ENCODE measurements around the gene EDDM13. TPM values are rescaled to one million over a fixed set of nuclear protein-coding genes. Genes with fewer than 3 reads are reported as not detected.
"Not testable (repeated sequence)": the region's sequence is repeated elsewhere in the genome, so short reads cannot be mapped to it uniquely, and the experiment has no call there.

The EDDM13 gene
- total and polyA plus RNA-seq, 2 of the 13 experiments (the other 11 are each of a cell fraction or from before 2014, with no cell fraction given): not detected

- H3K79me2 ChIP-seq (ENCODE audit: insufficient read depth, low read length); H3K27me3 ChIP-seq (ENCODE audit: control insufficient read depth in 1 of 2, insufficient read depth in 2 of 2, low read length in 2 of 2); H3K4me2 ChIP-seq (ENCODE audit: low read depth, low read length); H3K4me1 ChIP-seq (ENCODE audit: insufficient read depth, low read length); H3K36me3 ChIP-seq (replicated peaks in 1 of 2; ENCODE audit: control insufficient read depth in 1 of 2, insufficient read depth in 2 of 2, low read length in 2 of 2); in situ Hi-C loops (cut with HindIII; ENCODE audit: extremely low pct_ligation_motif_present, low pct_unique_long_range_greater_than_20kb); FAIRE-seq; DNase-seq (ENCODE audit: low spot score); CTCF ChIA-PET (ENCODE audit: low intra/inter-chr PET ratio, low total read pairs); BruUV-seq (replicated peaks); H2AFZ ChIP-seq (ENCODE audit: low read length); H3K4me3 ChIP-seq (replicated peaks in 1 of 3; ENCODE audit: insufficient read depth in 1 of 3, low read depth in 2 of 3, low read length in 3 of 3); H3K27ac ChIP-seq (ENCODE audit: extremely low read length, insufficient read depth, low read length); POLR2A ChIA-PET; ATAC-seq; intact Hi-C loops (cut with micrococcal nuclease; ENCODE audit: unreplicated experiment); H4K20me1 ChIP-seq (ENCODE audit: insufficient read depth, low read length); H3K9ac ChIP-seq (ENCODE audit: insufficient read depth, low read depth, low read length): not testable (repeated sequence)
- H3K9me3 ChIP-seq (ENCODE audit: low read length): peaks cover 13% of the 10 kb centered on the region; the same call in 1 of the 2 replicates
These were observed 62.8 kb downstream of the EDDM13 start for GRCh38 chr19:56335371-56335770.

DNA sequence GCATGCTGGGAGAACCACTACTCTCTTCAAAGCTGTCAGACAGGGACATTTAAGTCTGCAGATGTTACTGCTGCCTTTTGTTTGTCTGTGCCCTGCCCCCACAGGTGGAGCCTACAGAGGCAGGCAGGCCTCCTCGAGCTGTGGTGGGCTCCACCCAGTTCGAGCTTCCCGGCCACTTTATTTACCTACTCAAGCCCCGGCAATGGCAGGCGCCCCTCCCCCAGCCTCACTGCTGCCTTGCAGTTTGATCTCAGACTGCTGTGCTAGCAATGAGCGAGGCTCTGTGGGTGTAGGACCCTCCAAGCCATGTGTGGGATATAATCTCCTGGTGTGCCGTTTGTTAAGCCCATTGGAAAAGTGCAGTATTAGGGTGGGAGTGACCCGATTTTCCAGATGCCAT is 64.5 kb downstream of the EDDM13 start:
- peaks cover 26% of the 10 kb centered on the region for H3K9me3 ChIP-seq (ENCODE audit: low read length)
- DNase-seq (ENCODE audit: low spot score); H3K36me3 ChIP-seq (replicated peaks in 1 of 2; ENCODE audit: control insufficient read depth in 1 of 2, insufficient read depth in 2 of 2, low read length in 2 of 2); BruUV-seq (replicated peaks); H3K4me3 ChIP-seq (replicated peaks in 1 of 3; ENCODE audit: insufficient read depth in 1 of 3, low read depth in 2 of 3, low read length in 3 of 3); H3K79me2 ChIP-seq (ENCODE audit: insufficient read depth, low read length); H3K9ac ChIP-seq (ENCODE audit: insufficient read depth, low read depth, low read length); ATAC-seq; H3K27me3 ChIP-seq (ENCODE audit: control insufficient read depth in 1 of 2, insufficient read depth in 2 of 2, low read length in 2 of 2); FAIRE-seq; POLR2A ChIA-PET; CTCF ChIA-PET (ENCODE audit: low intra/inter-chr PET ratio, low total read pairs); H2AFZ ChIP-seq (ENCODE audit: low read length); H3K27ac ChIP-seq (ENCODE audit: extremely low read length, insufficient read depth, low read length); H3K4me2 ChIP-seq (ENCODE audit: low read depth, low read length); H3K4me1 ChIP-seq (ENCODE audit: insufficient read depth, low read length); H4K20me1 ChIP-seq (ENCODE audit: insufficient read depth, low read length); intact Hi-C loops (cut with micrococcal nuclease; ENCODE audit: unreplicated experiment); in situ Hi-C loops (cut with HindIII; ENCODE audit: extremely low pct_ligation_motif_present, low pct_unique_long_range_greater_than_20kb): not testable (repeated sequence)
- TF ChIP-seq ARID5B (CRISPR knock-in tag; IDR thresholded peaks at IDR 0.05): 0 out of 2 replicates have a peak, but pooled peaks have one; percentile 13
- peak; percentile 34; the same call in 1 of the 2 replicates for TF ChIP-seq ZMYM4 (CRISPR knock-in tag; IDR thresholded peaks at IDR 0.05)
- TF ChIP-seq, protein P1, sequence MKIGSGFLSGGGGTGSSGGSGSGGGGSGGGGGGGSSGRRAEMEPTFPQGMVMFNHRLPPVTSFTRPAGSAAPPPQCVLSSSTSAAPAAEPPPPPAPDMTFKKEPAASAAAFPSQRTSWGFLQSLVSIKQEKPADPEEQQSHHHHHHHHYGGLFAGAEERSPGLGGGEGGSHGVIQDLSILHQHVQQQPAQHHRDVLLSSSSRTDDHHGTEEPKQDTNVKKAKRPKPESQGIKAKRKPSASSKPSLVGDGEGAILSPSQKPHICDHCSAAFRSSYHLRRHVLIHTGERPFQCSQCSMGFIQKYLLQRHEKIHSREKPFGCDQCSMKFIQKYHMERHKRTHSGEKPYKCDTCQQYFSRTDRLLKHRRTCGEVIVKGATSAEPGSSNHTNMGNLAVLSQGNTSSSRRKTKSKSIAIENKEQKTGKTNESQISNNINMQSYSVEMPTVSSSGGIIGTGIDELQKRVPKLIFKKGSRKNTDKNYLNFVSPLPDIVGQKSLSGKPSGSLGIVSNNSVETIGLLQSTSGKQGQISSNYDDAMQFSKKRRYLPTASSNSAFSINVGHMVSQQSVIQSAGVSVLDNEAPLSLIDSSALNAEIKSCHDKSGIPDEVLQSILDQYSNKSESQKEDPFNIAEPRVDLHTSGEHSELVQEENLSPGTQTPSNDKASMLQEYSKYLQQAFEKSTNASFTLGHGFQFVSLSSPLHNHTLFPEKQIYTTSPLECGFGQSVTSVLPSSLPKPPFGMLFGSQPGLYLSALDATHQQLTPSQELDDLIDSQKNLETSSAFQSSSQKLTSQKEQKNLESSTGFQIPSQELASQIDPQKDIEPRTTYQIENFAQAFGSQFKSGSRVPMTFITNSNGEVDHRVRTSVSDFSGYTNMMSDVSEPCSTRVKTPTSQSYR (CRISPR knock-in tag; IDR thresholded peaks at IDR 0.05; ENCODE audit: borderline replicate concordance): peak; percentile 85
- peak; percentile 17; the same call in 1 of the 2 replicates for TF ChIP-seq SALL1 (CRISPR knock-in tag; IDR thresholded peaks at IDR 0.05)
- 0% methylated on average over 2 of the region's 8 CpGs for WGBS (ENCODE audit: low lambda C conversion rate)

GRCh38 chr19:56339031-56339430 is 66.5 kb downstream of the EDDM13 start:
- H3K9me3 ChIP-seq (ENCODE audit: low read length): peaks cover 34% of the 10 kb centered on the region
- DNase-seq (ENCODE audit: low spot score); CTCF ChIA-PET (ENCODE audit: low intra/inter-chr PET ratio, low total read pairs); intact Hi-C loops (cut with micrococcal nuclease; ENCODE audit: unreplicated experiment); H3K27me3 ChIP-seq (ENCODE audit: control insufficient read depth in 1 of 2, insufficient read depth in 2 of 2, low read length in 2 of 2); BruUV-seq (replicated peaks); H3K27ac ChIP-seq (ENCODE audit: extremely low read length, insufficient read depth, low read length); FAIRE-seq; H3K36me3 ChIP-seq (replicated peaks in 1 of 2; ENCODE audit: control insufficient read depth in 1 of 2, insufficient read depth in 2 of 2, low read length in 2 of 2); H4K20me1 ChIP-seq (ENCODE audit: insufficient read depth, low read length); H3K4me2 ChIP-seq (ENCODE audit: low read depth, low read length); H3K4me1 ChIP-seq (ENCODE audit: insufficient read depth, low read length); H3K79me2 ChIP-seq (ENCODE audit: insufficient read depth, low read length); in situ Hi-C loops (cut with HindIII; ENCODE audit: extremely low pct_ligation_motif_present, low pct_unique_long_range_greater_than_20kb); ATAC-seq; H3K9ac ChIP-seq (ENCODE audit: insufficient read depth, low read depth, low read length); POLR2A ChIA-PET; H2AFZ ChIP-seq (ENCODE audit: low read length); H3K4me3 ChIP-seq (replicated peaks in 1 of 3; ENCODE audit: insufficient read depth in 1 of 3, low read depth in 2 of 3, low read length in 3 of 3): not testable (repeated sequence)
- WGBS (ENCODE audit: low lambda C conversion rate): 94% methylated on average over 8 of the region's 10 CpGs
